Adrenal gland (tissue), 5 donors: ENCODE measurements around the gene GASK1A.

ENCODE experiments used
- POLR2A ChIP-seq, 2 donors: fragments of 450-650 bp; IDR thresholded peaks; one replicate each; pipeline ENCODE4 v1.6.1; 2017; ENCODE audit warnings: antibody characterized with exemption in 2 of 2, mild to moderate bottlenecking in 2 of 2, moderate library complexity in 1 of 2
- TF ChIP-seq, protein P1 (sequence below), 6 experiments: fragments of 450-650 bp in 4 of 6; fragments of 200-600 bp in 2 of 6; sonication (generic) in 1 of 6; IDR thresholded peaks; 1 replicate in 5 of 6; 2 replicates in 1 of 6; pipeline versions ENCODE4 v1.5.1 to v1.8.0; 2016 to 2021; ENCODE audit warnings: antibody characterized with exemption in 6 of 6, mild to moderate bottlenecking in 2 of 6, moderate library complexity in 1 of 6
- donor health status: DM: no; HTN: no; CAD: no.

GRCh38 chr3:43021186-43021585, 42.1 kb downstream of the GASK1A start:
- TF ChIP-seq, protein P1, sequence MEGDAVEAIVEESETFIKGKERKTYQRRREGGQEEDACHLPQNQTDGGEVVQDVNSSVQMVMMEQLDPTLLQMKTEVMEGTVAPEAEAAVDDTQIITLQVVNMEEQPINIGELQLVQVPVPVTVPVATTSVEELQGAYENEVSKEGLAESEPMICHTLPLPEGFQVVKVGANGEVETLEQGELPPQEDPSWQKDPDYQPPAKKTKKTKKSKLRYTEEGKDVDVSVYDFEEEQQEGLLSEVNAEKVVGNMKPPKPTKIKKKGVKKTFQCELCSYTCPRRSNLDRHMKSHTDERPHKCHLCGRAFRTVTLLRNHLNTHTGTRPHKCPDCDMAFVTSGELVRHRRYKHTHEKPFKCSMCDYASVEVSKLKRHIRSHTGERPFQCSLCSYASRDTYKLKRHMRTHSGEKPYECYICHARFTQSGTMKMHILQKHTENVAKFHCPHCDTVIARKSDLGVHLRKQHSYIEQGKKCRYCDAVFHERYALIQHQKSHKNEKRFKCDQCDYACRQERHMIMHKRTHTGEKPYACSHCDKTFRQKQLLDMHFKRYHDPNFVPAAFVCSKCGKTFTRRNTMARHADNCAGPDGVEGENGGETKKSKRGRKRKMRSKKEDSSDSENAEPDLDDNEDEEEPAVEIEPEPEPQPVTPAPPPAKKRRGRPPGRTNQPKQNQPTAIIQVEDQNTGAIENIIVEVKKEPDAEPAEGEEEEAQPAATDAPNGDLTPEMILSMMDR (IDR thresholded peaks at IDR 0.05) = no peak
- no peak for TF ChIP-seq POLR2A (IDR thresholded peaks at IDR 0.05)
